Bronchial epithelial cell (primary cell): Measurements from ENCODE around the gene NUP214. TPM values are rescaled to one million over a fixed set of nuclear protein-coding genes. Genes with fewer than 3 reads are reported as not detected.

ENCODE experiments used
- DNase-seq: peaks from one replicate; pipeline ENCODE4 v3.0.0-alpha.2; 2010; ENCODE audit warnings: low read depth
- FAIRE-seq: peaks from 2 replicates; lab custom pipeline; 2011; peaks lifted over from hg19 to GRCh38; lab: Jason Lieb, UNC
- H3K27me3 ChIP-seq: 2 replicates; pipeline ENCODE4 v1.5.1; 2011; ENCODE audit warnings: low read length; ENCODE audit not compliant: control insufficient read depth, insufficient read depth
- H3K36me3 ChIP-seq: 2 replicates; pipeline ENCODE4 v1.5.1; 2011; ENCODE audit warnings: low read length; ENCODE audit not compliant: control insufficient read depth, insufficient read depth
- H3K4me3 ChIP-seq: 2 replicates; pipeline ENCODE4 v1.5.1; 2011; ENCODE audit warnings: mild to moderate bottlenecking, low read depth, low read length, control low read depth
- total RNA-seq: library from RNA; depleted of rRNA; stranded (reverse); fragments of >200 nt; gene quantifications from 2 replicates; pipeline ENCODE4 v1.2.1, GENCODE V29; 2014
- TF ChIP-seq, protein P1 (sequence below): IDR thresholded peaks from 2 replicates; pipeline ENCODE4 v1.5.1; 2011; ENCODE audit warnings: mild to moderate bottlenecking, moderate library complexity, low read length, control low read depth, inconsistent platforms; ENCODE audit not compliant: insufficient read depth, severe bottlenecking

Gene NUP214
- total RNA-seq, 1 donor from 2014 or later, result 8.4 TPM

DNA sequence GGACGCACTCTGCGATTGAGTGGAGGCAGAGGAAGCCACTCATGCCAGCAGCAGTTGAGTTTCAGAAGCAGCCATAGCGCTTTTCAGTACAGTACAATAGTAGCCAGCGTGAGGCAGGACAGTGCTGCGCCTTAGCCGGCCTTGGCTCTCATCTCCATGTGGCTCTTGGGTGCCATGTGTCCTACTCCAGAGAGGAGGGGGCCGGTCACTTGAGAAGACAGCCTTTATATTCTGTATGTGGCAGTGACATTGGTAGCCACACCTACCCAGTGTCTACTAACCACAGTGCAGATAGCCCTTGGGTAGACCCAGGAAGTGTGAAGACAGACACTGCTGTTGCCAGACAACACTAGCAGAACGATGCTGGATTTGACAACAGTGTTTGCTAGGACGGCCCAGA is 108.6 kb downstream of the NUP214 start:
- TF ChIP-seq, protein P1, sequence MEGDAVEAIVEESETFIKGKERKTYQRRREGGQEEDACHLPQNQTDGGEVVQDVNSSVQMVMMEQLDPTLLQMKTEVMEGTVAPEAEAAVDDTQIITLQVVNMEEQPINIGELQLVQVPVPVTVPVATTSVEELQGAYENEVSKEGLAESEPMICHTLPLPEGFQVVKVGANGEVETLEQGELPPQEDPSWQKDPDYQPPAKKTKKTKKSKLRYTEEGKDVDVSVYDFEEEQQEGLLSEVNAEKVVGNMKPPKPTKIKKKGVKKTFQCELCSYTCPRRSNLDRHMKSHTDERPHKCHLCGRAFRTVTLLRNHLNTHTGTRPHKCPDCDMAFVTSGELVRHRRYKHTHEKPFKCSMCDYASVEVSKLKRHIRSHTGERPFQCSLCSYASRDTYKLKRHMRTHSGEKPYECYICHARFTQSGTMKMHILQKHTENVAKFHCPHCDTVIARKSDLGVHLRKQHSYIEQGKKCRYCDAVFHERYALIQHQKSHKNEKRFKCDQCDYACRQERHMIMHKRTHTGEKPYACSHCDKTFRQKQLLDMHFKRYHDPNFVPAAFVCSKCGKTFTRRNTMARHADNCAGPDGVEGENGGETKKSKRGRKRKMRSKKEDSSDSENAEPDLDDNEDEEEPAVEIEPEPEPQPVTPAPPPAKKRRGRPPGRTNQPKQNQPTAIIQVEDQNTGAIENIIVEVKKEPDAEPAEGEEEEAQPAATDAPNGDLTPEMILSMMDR, result no peak
- DNase-seq (no peak), FAIRE-seq (no peak)
- H3K4me3 ChIP-seq, result no peak overlapping the region
- H3K36me3 ChIP-seq, result peaks cover 12% of the 10 kb centered on the region
- no peaks in the 10 kb centered on the region for H3K27me3 ChIP-seq

DNA sequence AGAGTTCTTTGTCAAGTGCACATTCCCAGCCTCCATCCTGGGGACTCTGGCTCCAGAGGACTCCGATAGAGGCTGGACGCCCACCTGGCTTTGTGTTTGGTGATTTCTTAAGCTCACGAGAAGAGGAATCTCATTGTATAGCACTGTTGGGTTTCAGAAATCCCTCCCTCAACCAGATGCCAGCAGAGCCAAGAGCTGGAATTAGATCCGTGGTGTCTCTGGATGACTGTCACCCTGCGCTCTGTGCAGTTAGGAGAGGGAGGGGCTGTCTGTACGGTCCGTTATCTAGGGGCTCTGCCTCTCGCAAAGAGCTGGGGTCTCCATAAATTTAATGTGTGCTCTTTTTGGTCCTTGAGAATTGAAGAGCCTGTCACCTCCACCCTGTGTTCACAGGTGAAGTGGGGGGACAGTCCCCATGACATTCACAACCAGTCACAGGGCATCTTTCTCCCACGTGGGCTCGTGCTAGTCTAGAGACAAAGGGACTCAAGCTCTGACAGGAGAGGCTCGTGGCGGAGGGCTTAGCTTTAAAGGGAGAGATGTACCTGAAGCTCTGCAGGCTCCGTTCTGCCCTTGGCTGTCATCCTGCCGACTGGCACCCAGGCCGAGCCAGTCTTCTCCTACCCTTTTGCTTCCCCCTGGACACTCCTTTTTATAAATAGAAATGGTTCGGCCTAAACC is 109.6 kb downstream of the NUP214 start:
- H3K4me3 ChIP-seq, result no peak overlapping the region
- TF ChIP-seq, protein P1, result no peak
- no peaks in the 10 kb centered on the region for H3K27me3 ChIP-seq
- DNase-seq (no peak), FAIRE-seq (no peak)
- H3K36me3 ChIP-seq, result peaks cover 12% of the 10 kb centered on the region

DNA sequence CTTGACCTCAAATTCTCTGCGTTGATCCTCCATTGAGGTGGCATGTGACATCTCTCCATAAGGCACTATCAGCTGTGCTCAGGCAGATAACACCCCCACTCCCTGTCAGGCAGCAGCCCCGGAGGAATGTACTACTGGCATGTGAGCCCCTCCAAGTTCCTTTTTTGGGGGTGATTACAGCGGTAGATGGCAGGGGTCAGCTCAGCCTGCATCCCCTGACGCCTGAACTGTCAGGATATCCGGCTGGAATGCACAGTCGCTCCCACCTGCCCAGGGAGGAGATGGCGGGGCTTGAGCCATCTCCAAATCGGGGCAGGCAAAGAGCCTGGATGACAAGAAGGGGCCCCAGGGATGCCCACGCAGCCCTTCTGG is 110.1 kb downstream of the NUP214 start:
- DNase-seq (no peak), FAIRE-seq (no peak)
- TF ChIP-seq, protein P1, result no peak
- Histone ChIP-seq H3K27me3 (no peaks in the 10 kb centered on the region), H3K36me3 (peaks cover 9% of the 10 kb centered on the region), H3K4me3 (no peak overlapping the region)

DNA sequence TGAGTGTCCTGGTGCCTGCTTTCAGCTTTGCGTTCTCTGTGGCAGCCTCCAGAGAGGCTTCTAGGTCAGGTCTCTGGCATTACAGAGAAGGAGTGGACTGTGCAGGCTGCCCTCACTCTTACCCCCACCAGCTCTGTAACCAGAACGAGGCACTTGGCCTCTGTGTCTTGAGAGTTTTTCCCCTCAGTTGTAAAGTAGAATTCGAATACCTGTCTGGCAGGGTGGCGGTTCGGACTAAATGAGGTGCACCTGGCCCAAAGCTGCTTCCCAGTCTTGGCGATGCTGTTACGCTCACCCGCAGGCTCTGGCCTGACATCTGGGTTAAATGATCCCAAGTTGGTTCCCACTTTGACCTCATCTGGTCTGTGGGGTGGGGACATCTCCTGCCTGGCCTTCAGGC is 110.8 kb downstream of the NUP214 start:
- TF ChIP-seq, protein P1, result no peak
- FAIRE-seq (no peak), DNase-seq (no peak)
- H3K36me3 ChIP-seq, result peaks cover 7% of the 10 kb centered on the region
- no peak overlapping the region for H3K4me3 ChIP-seq
- no peaks in the 10 kb centered on the region for H3K27me3 ChIP-seq

DNA sequence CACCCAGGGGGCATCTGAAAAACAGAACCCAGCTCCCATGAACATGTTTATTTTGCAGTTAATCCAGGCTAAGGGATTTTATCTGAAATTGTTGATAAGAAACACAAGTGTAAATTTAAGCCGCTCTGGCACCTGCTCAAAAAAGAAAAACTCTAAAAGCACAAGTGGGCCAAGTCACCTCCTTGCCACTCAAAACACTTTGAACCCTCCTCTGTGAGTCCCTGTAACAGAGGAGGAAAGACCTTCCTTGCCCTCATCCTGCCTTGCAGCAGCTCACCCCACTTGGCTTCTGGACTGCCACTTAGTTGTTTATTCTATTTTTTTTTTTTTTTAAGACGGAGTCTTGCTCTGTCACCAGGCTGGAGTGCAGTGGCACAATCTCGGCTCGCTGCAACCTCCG is 111.4 kb downstream of the NUP214 start:
- no peak overlapping the region for H3K4me3 ChIP-seq
- TF ChIP-seq, protein P1, result no peak
- peaks cover 7% of the 10 kb centered on the region for H3K36me3 ChIP-seq
- no peak for DNase-seq
- no peak for FAIRE-seq
- H3K27me3 ChIP-seq, result no peaks in the 10 kb centered on the region

DNA sequence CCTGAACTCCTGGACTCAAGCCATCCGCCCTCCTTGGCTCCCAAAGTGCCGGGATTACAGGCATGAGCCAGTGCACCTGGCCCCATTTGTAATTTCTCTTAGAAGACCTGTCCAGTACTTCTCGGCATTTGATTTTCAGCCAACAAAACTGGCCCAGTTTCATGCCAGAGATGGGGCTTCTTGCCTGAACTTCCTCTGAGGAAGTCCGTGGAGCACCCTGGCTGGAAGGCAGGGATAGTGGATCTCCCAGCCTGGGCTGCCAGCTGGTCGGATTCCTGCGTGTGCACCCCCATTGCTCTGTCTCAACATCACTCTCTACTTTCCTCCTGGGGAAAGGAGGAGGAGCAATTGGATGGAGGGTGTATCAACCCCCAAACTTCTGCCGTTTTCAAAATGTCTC is 111.9 kb downstream of the NUP214 start:
- H3K4me3 ChIP-seq, result no peak overlapping the region
- peaks cover 5% of the 10 kb centered on the region for H3K36me3 ChIP-seq
- FAIRE-seq (no peak), DNase-seq (no peak)
- TF ChIP-seq, protein P1, result no peak
- H3K27me3 ChIP-seq, result no peaks in the 10 kb centered on the region
